ENCODE data around the gene TTC39B.

TTC39B gene

GRCh38 chr9:15115041-15115440 is 192.0 kb downstream of the TTC39B start:
- no peak for DNase-seq (ENCODE audit: low spot score)
- no peak for TF ChIP-seq CTCF (conservative IDR thresholded peaks at IDR 0.05; ENCODE audit: low read depth)
- ChIA-PET CTCF (interaction anchor here (1.2 kb wide), 1 partner anchor 20 kb away, joined by 5 read pairs; no protein-coding TSS in a partner anchor), POLR2A (ENCODE audit: low non-redundant PET) (no interaction called here)
- no peak overlapping the region for H3K27ac ChIP-seq

Measured in RWPE1 (cell line).